ENCODE data around the gene PTP4A1. TPM values are rescaled to one million over a fixed set of nuclear protein-coding genes. Genes with fewer than 3 reads are reported as not detected.
"Not testable (repeated sequence)": the region's sequence is repeated elsewhere in the genome, so short reads cannot be mapped to it uniquely, and the experiment has no call there.

Gene PTP4A1
- total RNA-seq, 1 donor from 2014 or later, result 65.8 TPM

- no peak for DNase-seq
Observed at GRCh38 chr6:63584125-63584514, 11.8 kb downstream of the PTP4A1 start.

DNA sequence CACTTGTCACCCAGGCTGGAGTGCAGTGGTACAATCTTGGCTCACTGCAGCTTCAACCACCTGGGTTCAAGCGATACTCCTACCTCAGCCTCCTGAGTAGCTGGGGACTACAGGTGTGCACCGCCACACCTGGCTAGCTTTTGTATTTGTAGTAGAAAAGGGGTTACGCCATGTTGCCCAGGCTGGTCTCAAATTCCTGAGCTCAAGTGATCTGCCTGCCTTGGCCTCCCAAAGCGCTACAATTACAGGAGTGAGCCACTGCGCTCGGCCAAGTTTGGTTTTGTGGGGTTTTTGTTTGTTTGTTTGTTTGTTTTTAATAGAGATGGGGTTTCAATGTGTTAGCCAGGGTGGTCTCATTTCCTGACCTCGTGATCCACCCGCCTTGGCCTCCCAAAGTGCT lies 12.3 kb downstream of the PTP4A1 start:
- DNase-seq, result no peak

GRCh38 chr6:63585652-63586051 lies 13.4 kb downstream of the PTP4A1 start:
- not testable (repeated sequence) for DNase-seq

- DNase-seq, result no peak
Observed at GRCh38 chr6:63589952-63590411, 17.7 kb downstream of the PTP4A1 start.

- DNase-seq, result no peak
Observed at GRCh38 chr6:63592886-63593285, 20.6 kb downstream of the PTP4A1 start.

DNA sequence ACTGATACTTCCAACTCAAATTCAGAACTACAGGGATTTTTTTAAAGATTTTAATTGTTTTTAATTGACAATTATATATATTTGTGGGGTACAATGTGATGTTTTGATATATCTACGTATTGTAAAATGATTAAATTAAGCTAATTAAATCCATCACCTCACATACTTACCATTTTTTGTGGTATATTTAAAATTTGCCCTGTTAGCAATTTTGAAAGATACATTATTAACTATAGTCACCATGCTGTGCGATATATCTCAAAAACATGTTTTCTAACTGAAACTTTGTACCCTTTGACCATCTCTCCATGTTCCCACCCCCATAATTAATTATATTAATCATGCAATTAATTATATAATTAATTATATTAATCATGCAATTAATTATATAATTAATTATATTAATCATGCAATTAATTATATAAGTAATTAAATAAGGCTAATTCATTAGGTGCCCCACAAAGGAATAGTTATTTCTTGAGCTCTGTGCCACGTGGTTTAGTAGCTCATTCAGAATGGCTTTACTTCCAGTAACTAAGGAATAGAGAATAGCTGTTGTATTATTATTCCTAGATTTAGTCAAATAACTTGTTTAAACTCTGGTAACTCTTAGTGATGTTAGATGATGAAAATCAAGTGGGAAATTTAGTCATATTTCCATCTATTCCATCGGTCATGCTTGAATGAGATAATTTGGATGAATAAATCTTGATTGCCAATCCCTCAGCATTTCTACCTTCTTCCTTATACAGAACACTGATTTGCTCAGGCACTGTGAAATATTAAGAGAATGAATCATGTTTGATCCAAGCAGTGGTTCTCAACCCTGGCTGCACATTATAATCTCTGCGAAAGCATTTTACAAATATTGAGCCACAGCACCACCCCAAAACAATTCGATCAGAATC lies 25.1 kb downstream of the PTP4A1 start:
- DNase-seq, result no peak

DNA sequence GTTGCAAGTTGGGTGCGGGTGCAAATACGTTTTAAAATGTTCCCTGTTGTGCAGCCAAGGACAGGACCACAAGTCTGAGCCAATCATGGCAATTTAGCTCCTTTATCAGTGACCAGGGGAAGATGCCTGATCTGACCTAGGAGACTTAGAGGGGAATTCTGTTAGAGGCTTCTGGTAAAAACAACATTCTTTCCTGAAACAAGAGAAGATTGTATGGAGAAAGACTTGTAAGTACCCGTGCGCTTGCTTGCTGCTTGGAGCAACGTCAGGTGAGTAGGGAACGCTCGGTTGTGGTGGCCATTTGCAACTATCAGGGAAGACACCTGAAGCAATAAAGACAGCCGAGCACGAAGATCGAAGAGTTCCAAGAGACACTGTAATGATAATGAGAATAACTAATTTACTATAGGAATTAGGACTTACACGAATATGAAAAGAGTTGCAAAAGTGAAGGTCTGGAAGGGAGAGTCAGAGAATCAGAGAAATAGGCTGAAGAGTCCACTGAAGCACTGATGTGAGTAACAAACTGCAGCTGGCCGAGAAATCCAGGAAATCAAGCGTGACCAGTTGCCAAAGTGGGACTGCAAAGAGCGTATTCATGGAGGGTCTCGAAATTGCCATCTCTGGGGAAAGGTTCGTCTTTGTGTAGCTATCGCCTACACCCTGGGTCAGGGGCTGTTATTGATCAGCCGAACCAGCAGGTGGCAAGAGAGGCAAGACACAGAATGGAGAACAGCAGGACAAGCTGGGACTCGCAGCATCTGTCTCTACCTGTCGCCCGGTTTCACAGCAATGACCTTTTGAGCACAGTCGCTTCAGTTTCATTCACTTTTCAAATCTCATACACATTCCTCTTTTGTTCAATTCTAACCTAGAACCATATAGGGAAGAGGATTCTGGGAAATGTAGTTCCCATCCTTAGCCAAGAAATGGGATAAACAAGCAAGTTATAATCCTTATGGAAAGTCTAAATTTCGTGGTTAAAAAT lies 26.1 kb downstream of the PTP4A1 start:
- DNase-seq, result peak; percentile 49

DNA sequence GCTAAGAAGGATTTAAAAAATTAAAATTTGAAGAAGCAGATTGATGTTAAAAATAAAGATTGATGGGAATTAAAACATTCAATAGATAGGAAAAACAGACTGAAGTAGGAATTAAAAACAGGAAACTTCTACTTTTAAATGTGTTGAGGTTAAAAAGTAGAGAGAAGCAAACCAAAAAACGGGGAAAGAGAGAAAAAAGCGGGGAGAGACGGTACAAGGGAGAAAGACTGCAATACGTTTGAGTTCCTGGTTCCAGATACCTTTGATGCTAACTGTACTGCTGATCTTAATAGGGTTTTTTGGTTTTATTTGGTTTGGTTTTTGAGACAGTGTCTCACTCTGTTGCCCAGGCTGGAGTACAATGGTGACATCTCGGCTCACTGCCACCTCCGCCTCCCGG lies 27.0 kb downstream of the PTP4A1 start:
- no peak for DNase-seq

- no peak for DNase-seq
Observed at GRCh38 chr6:63600136-63600535, 27.9 kb downstream of the PTP4A1 start.

DNA sequence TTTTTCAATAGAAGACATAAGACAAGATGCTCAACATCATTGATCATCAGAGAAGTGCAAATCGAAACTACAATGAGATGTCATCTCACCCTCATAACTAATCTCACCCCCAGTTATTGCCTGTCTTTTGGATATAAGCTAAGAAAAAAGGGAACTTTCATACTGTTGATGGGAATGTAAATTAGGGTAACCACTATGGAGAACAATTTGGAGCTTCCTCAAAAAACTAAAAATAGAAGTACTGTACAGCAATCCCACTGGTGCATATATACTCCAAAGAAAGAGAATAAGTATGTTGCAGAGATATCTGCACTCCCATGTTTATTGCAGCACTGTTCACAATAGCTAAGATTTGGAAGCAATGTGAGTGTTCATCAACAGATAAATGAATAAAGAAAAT lies 37.0 kb downstream of the PTP4A1 start:
- no peak for DNase-seq

DNA sequence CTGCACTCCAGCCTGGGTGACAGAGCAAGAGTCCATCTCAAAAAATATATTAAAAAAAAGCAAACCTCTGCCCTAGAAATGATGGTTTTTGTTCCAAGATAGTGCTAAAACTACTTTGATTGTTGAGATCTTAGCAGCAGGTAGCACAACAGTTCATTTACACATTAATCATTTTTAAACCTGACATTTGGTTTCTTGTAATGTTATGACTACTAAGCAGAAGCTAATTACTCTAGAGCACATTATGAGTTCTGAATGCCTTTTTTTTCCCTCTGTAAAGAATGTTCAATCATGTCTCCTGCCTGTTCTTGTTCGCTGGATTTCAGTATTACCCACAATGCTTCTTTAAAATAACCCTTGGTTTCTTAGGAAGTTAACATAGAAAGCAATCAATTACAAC lies 38.7 kb downstream of the PTP4A1 start:
- DNase-seq, result no peak

GRCh38 chr6:63611560-63611959 lies 39.3 kb downstream of the PTP4A1 start:
- DNase-seq, result no peak

DNA sequence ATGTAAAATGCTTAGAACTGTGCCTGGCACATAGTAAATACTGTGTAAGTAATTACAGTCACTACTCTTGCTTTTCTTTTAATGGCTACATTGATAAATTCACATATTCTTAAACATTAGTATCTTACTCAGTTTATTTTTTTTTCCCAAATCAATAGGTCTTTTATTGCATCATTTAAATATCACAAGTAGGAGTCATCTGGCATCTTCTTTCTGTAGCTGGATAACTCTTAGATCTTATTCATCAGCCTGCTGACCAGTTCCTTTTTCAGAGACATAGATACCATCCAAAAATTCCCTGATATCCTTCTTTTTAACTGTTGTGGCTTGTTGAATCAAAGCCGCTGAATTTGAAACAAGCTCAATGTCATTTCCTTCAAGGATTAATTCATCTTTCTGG lies 43.3 kb downstream of the PTP4A1 start:
- no peak for DNase-seq

Small RNAs within 50 kb of the gene (small RNA-seq; reads per million reads assigned to genes)
- gene AL513043.1 (ENCODE audit: low replicate concordance), result not detected

Other genes with a start within 250 kb of the PTP4A1 start
- 69.0 TPM for gene PHF3, start 63.3 kb downstream of the PTP4A1 start, total RNA-seq